IMR-90 (cell line): Measurements from ENCODE around the gene MARCKS. TPM values are rescaled to one million over a fixed set of nuclear protein-coding genes. Genes with fewer than 3 reads are reported as not detected.
A peak's percentile ranks its signal among the peaks of the same experiment; 100 is the strongest.

Source experiments
- ATAC-seq: fragments of 200-7000 bp; cut with Tn5 transposase; 2 replicates; pipeline ENCODE4 v1.9.1; 2020; ENCODE audit warnings: low read depth, mild to moderate bottlenecking, moderate library complexity
- BruUV-seq: library from RNA; stranded (reverse); fragments of 400-500 nt; replicated peaks from 2 replicates; lab custom pipeline; 2021; lab: Mats Ljungman, UMichigan
- CTCF ChIA-PET: fragments of 300-600 bp; formaldehyde crosslinking; extraction: SDS; loops from one replicate; lab custom pipeline; 2021; ENCODE audit warnings: antibody characterized with exemption; lab: Yijun Ruan, JAX
- POLR2A ChIA-PET: fragments of 300-600 bp; sonication (Branson Sonifier 250); formaldehyde crosslinking; loops from one replicate; lab custom pipeline; 2022; ENCODE audit warnings: antibody characterized with exemption; ENCODE audit not compliant: unreplicated experiment; lab: Charles Lee
- DNase-seq: peaks from one replicate; pipeline ENCODE4 v3.0.0; 2013
- H2AFZ ChIP-seq: replicated peaks from 2 replicates; pipeline ENCODE3; 2013; ENCODE audit warnings: low read length, mild to moderate bottlenecking; ENCODE audit not compliant: poor library complexity
- H2AK5ac ChIP-seq: 2 replicates; pipeline ENCODE4 v1.6.1; 2013; ENCODE audit warnings: low read depth, low read length, inconsistent platforms
- H2AK9ac ChIP-seq: replicated peaks from 2 replicates; pipeline ENCODE3; 2013; ENCODE audit warnings: mild to moderate bottlenecking, low read depth, low read length, moderate library complexity; ENCODE audit not compliant: poor library complexity
- H2BK120ac ChIP-seq: 2 replicates; pipeline ENCODE4 v1.6.1; 2013; ENCODE audit warnings: low read depth, low read length, inconsistent platforms
- H2BK15ac ChIP-seq: 3 replicates; pipeline ENCODE4 v1.6.1; 2013; ENCODE audit warnings: low read depth, low read length, inconsistent platforms
- H2BK20ac ChIP-seq: 2 replicates; pipeline ENCODE4 v1.6.1; 2013; ENCODE audit warnings: low read depth, mild to moderate bottlenecking, inconsistent platforms, low read length, moderate library complexity
- H2BK5ac ChIP-seq: 2 replicates; pipeline ENCODE4 v1.6.1; 2013; ENCODE audit warnings: mild to moderate bottlenecking, low read depth, low read length, inconsistent platforms; ENCODE audit not compliant: poor library complexity, severe bottlenecking
- H3K14ac ChIP-seq: replicated peaks from 2 replicates; pipeline ENCODE4 v1.6.1; 2013; ENCODE audit warnings: low read depth, low read length, inconsistent platforms
- H3K18ac ChIP-seq: 2 replicates; pipeline ENCODE4 v1.6.1; 2013; ENCODE audit warnings: low read depth, low read length, control low read depth
- H3K23ac ChIP-seq: 2 replicates; pipeline ENCODE4 v1.6.1; 2013; ENCODE audit warnings: low read depth, low read length, inconsistent platforms
- H3K27ac ChIP-seq: 2 replicates; pipeline ENCODE4 v1.5.1; 2013; ENCODE audit warnings: mild to moderate bottlenecking, control low read depth, low read length; ENCODE audit not compliant: insufficient read depth
- H3K27me3 ChIP-seq: 2 replicates; pipeline ENCODE4 v1.6.1; 2013; ENCODE audit warnings: low read length; ENCODE audit not compliant: control insufficient read depth, insufficient read depth
- H3K36me3 ChIP-seq: 2 replicates; pipeline ENCODE4 v1.6.1; 2013; ENCODE audit warnings: low read length, mixed read lengths; ENCODE audit not compliant: control insufficient read depth, insufficient read depth
- H3K4ac ChIP-seq: 2 replicates; pipeline ENCODE4 v1.6.1; 2013; ENCODE audit warnings: low read depth, low read length, inconsistent platforms
- H3K4me1 ChIP-seq: 2 replicates; pipeline ENCODE4 v1.6.1; 2013; ENCODE audit warnings: low read length, mixed read lengths; ENCODE audit not compliant: control insufficient read depth, insufficient read depth
- H3K4me2 ChIP-seq: 2 replicates; pipeline ENCODE4 v1.6.1; 2013; ENCODE audit warnings: low read depth, mild to moderate bottlenecking, control low read depth, low read length, moderate library complexity
- H3K4me3 ChIP-seq: 2 replicates; pipeline ENCODE4 v1.5.1; 2013; ENCODE audit warnings: low read depth, mild to moderate bottlenecking, control low read depth, low read length, moderate library complexity; ENCODE audit not compliant: insufficient read depth
- H3K56ac ChIP-seq: 2 replicates; pipeline ENCODE4 v1.6.1; 2013; ENCODE audit warnings: low read length, inconsistent platforms; ENCODE audit not compliant: insufficient read depth; ENCODE audit errors: extremely low read depth
- H3K79me1 ChIP-seq, 2 experiments: 2 replicates each; pipeline ENCODE4 v1.6.1; 2013; ENCODE audit warnings: low read length in 2 of 2, inconsistent platforms in 1 of 2, low read depth in 1 of 2
- H3K9ac ChIP-seq: 2 replicates; pipeline ENCODE4 v1.6.1; 2013; ENCODE audit warnings: low read depth, low read length, control low read depth
- H3K9me1 ChIP-seq: 2 replicates; pipeline ENCODE4 v1.6.1; 2013; ENCODE audit warnings: low read length, inconsistent platforms; ENCODE audit not compliant: insufficient read depth
- H3K9me3 ChIP-seq: 2 replicates; pipeline ENCODE4 v1.6.1; 2013; ENCODE audit warnings: low read length; ENCODE audit not compliant: control insufficient read depth, insufficient read depth
- H4K20me1 ChIP-seq: 2 replicates; pipeline ENCODE4 v1.6.1; 2013; ENCODE audit warnings: low read length, inconsistent platforms; ENCODE audit not compliant: insufficient read depth
- H4K5ac ChIP-seq: 2 replicates; pipeline ENCODE4 v1.6.1; 2013; ENCODE audit warnings: mild to moderate bottlenecking, low read depth, low read length, control low read depth
- H4K8ac ChIP-seq, 2 experiments: 2 replicates each; pipeline ENCODE4 v1.6.1; 2013; ENCODE audit warnings: low read depth in 2 of 2, low read length in 2 of 2, control low read depth in 1 of 2, inconsistent platforms in 1 of 2
- H4K91ac ChIP-seq: 2 replicates; pipeline ENCODE4 v1.6.1; 2013; ENCODE audit warnings: low read depth, low read length, inconsistent platforms; ENCODE audit not compliant: insufficient read depth
- BHLHE40 ChIP-seq: fragments of 150-350 bp; IDR thresholded peaks from 2 replicates; pipeline ENCODE4 v1.6.1; 2016; ENCODE audit warnings: mild to moderate bottlenecking, low read depth, low read length
- CHD1 ChIP-seq: IDR thresholded peaks from 2 replicates; pipeline ENCODE4 v1.6.1; 2012; ENCODE audit warnings: low read depth, low read length, improper control_type of control experiment
- MAFK ChIP-seq: IDR thresholded peaks from 2 replicates; pipeline ENCODE4 v1.6.1; 2012; ENCODE audit warnings: low read depth, low read length, improper control_type of control experiment
- MAZ ChIP-seq: IDR thresholded peaks from 2 replicates; pipeline ENCODE4 v1.6.1; 2012; ENCODE audit warnings: low read depth, mild to moderate bottlenecking, low read length, improper control_type of control experiment, moderate library complexity, borderline replicate concordance
- MXI1 ChIP-seq: IDR thresholded peaks from 2 replicates; pipeline ENCODE4 v1.6.1; 2012; ENCODE audit warnings: low read depth, mild to moderate bottlenecking, low read length, moderate library complexity, borderline replicate concordance
- NFE2L2 ChIP-seq: fragments of 150-350 bp; IDR thresholded peaks from 2 replicates; pipeline ENCODE4 v1.6.1; 2016; ENCODE audit warnings: low read depth, mild to moderate bottlenecking, low read length
- RAD21 ChIP-seq: IDR thresholded peaks from 2 replicates; pipeline ENCODE4 v1.6.1; 2012; ENCODE audit warnings: low read length, improper control_type of control experiment
- RCOR1 ChIP-seq: IDR thresholded peaks from 2 replicates; pipeline ENCODE4 v1.6.1; 2012; ENCODE audit warnings: mild to moderate bottlenecking, low read length, improper control_type of control experiment; ENCODE audit not compliant: insufficient replicate concordance
- SMC3 ChIP-seq: fragments of 150-350 bp; IDR thresholded peaks from 2 replicates; pipeline ENCODE4 v1.6.1; 2016; ENCODE audit warnings: low read depth, mild to moderate bottlenecking, antibody characterized with exemption, low read length, moderate library complexity
- WGBS, 2 experiments: methylation state at CpG; one replicate each; pipeline versions ENCODE4 v1.1.5 to v1.1.7; 2013; ENCODE audit warnings: missing lambda C conversion rate in 2 of 2; ENCODE audit not compliant: insufficient read length in 1 of 2; ENCODE audit errors: extremely low coverage in 2 of 2; 5-methylcytosine and 5-hydroxymethylcytosine counted together
- dilution Hi-C: fragments of 300-500 bp; cut with HindIII; formaldehyde crosslinking; loops from one replicate; pipeline ENCODE4 v1.14.3; 2018; ENCODE audit warnings: low sequenced_read_pairs; ENCODE audit not compliant: unreplicated experiment
- in situ Hi-C: fragments of 300-500 bp; cut with MboI; formaldehyde crosslinking; loops from 3 replicates; pipeline ENCODE4 v1.14.3; 2019; ENCODE audit warnings: low sequenced_read_pairs, inconsistent platforms, mixed read lengths
- intact Hi-C: fragments of 100-400 bp; cut with micrococcal nuclease; formaldehyde crosslinking; loops from 2 replicates; pipeline ENCODE4 v1.10.0; 2022
- polyA plus RNA-seq, 3 experiments: library from polyadenylated mRNA; depleted of rRNA; stranded (reverse); fragments of >200 nt; gene quantifications; 2 replicates each; pipeline ENCODE4 v1.2.3, GENCODE V29; 2012; ENCODE audit warnings: low replicate concordance in 1 of 3
- total RNA-seq: library from RNA; depleted of rRNA; stranded (reverse); fragments of >200 nt; gene quantifications from 2 replicates; pipeline ENCODE4 v1.2.3, GENCODE V29; 2012
- TF ChIP-seq, protein P1 (sequence below): fragments of 150-350 bp; IDR thresholded peaks from 2 replicates; pipeline ENCODE4 v1.6.1; 2016; ENCODE audit warnings: low read depth, mild to moderate bottlenecking, low read length, moderate library complexity, borderline replicate concordance
- TF ChIP-seq, protein P2 (sequence below): fragments of 150-350 bp; IDR thresholded peaks from 2 replicates; pipeline ENCODE4 v1.6.1; 2017; ENCODE audit warnings: mild to moderate bottlenecking, antibody characterized with exemption, low read length, low read depth
- TF ChIP-seq, protein P3 (sequence below): conservative IDR thresholded peaks from 2 replicates; pipeline ENCODE4 v1.5.1; 2012; ENCODE audit warnings: mild to moderate bottlenecking, low read depth, low read length, improper control_type of control experiment

The MARCKS gene
- total and polyA plus RNA-seq, 2 of the 4 experiments (the other 2 are of a cell fraction) = 34.5 to 40.7 TPM

DNA sequence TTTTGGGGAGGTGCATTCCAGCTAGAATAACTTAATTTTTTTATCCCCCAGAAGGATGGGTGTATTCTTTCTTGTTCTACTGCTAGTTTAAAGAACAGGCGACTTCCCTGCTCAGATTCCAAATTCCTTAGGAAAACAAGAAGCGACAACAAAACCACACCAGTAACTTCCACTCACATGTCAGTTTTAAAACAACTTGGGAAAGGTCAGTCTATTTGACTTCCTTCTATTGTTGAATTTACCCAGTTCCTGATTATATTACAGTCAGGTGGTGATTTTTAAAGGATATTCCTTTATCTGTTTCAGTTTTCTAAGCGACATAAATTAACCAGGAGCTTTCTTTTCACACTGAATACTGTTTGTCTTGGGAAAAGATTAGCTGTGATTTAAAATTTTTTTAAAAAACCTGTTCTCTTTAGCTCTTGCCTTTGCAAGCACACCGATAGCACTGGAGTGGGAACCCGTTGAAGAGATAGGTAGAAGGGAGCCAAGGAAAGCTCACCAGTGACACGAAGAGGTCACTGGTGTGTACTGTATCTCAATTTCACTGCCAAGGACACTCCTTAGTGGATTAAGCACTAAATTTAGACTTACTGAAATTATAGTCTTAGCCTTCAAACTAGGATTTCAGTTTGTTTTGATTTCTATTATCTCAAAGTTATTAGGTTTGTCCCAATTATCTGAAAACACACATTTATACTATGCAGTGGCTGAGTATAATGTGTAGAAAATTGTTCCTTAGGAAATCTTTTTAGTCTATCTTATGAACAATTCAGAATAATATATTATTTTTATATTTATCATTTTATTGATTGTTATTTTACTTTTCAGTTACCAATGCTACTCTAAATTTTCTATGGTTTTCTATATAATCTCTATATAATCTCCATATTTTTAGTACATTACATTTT is 22.3 kb downstream of the MARCKS start:
- in situ Hi-C loops = loop anchor here (10.0 kb wide), 1 partner anchor 1105 kb away; no protein-coding TSS in a partner anchor
- POLR2A ChIA-PET = no interaction called here

More for the DNA sequence above, 22.3 kb downstream of the MARCKS start:
- Histone ChIP-seq H3K18ac (peak overlapping the region; percentile 40; the same call in 1 of the 2 replicates), H2BK20ac (no peak overlapping the region), H3K4me3 (no peak overlapping the region), H2BK15ac (no peak overlapping the region), H3K27me3 (no peaks in the 10 kb centered on the region), H3K79me1 (no peaks in the 10 kb centered on the region), H2AK9ac (no peak overlapping the region), H3K56ac (no peak overlapping the region), H3K9me1 (peaks cover 3% of the 10 kb centered on the region; the same call in 1 of the 2 replicates), H3K27ac (no peak overlapping the region), H3K14ac (no peak overlapping the region), H4K5ac (peak overlapping the region; percentile 28; the same call in 1 of the 2 replicates), H3K4ac (no peak overlapping the region), H3K9ac (no peak overlapping the region), H3K4me1 (peaks cover 5% of the 10 kb centered on the region; the same call in 1 of the 2 replicates), H3K9me3 (no peaks in the 10 kb centered on the region), H3K23ac (no peak overlapping the region), H2AK5ac (no peak overlapping the region), H2AFZ (no peak overlapping the region), H2BK5ac (no peak overlapping the region), H2BK120ac (0 out of 2 replicates have a peak overlapping the region, but pooled peaks have one; percentile 26), H4K20me1 (no peaks in the 10 kb centered on the region), H4K91ac (no peak overlapping the region), H3K36me3 (no peaks in the 10 kb centered on the region), H3K4me2 (peak overlapping the region; percentile 41; the same call in 1 of the 2 replicates), H4K8ac (no peak overlapping the region)
- ATAC-seq (peak; percentile 96), DNase-seq (peak; percentile 83)
- CTCF ChIA-PET = interaction anchor here (0.6 to 1.3 kb wide), 16 partner anchors 9 to 1196 kb away, joined by 3 to 6 read pairs (median 3); no protein-coding TSS in a partner anchor
- no TSS peak for BruUV-seq
- no CpG with 5 or more reads among the region's 6 CpGs for WGBS, 2 experiments
- dilution Hi-C loops = no loop called here
- TF ChIP-seq RAD21 (peak; percentile 86), BHLHE40 (no peak), NFE2L2 (no peak), CHD1 (no peak), SMC3 (peak; percentile 67), MXI1 (no peak), MAZ (no peak), MAFK (no peak), RCOR1 (no peak)
- TF ChIP-seq, protein P1, sequence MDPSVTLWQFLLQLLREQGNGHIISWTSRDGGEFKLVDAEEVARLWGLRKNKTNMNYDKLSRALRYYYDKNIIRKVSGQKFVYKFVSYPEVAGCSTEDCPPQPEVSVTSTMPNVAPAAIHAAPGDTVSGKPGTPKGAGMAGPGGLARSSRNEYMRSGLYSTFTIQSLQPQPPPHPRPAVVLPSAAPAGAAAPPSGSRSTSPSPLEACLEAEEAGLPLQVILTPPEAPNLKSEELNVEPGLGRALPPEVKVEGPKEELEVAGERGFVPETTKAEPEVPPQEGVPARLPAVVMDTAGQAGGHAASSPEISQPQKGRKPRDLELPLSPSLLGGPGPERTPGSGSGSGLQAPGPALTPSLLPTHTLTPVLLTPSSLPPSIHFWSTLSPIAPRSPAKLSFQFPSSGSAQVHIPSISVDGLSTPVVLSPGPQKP = no peak
- TF ChIP-seq, protein P2, sequence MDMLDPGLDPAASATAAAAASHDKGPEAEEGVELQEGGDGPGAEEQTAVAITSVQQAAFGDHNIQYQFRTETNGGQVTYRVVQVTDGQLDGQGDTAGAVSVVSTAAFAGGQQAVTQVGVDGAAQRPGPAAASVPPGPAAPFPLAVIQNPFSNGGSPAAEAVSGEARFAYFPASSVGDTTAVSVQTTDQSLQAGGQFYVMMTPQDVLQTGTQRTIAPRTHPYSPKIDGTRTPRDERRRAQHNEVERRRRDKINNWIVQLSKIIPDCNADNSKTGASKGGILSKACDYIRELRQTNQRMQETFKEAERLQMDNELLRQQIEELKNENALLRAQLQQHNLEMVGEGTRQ = no peak
- TF ChIP-seq, protein P3, sequence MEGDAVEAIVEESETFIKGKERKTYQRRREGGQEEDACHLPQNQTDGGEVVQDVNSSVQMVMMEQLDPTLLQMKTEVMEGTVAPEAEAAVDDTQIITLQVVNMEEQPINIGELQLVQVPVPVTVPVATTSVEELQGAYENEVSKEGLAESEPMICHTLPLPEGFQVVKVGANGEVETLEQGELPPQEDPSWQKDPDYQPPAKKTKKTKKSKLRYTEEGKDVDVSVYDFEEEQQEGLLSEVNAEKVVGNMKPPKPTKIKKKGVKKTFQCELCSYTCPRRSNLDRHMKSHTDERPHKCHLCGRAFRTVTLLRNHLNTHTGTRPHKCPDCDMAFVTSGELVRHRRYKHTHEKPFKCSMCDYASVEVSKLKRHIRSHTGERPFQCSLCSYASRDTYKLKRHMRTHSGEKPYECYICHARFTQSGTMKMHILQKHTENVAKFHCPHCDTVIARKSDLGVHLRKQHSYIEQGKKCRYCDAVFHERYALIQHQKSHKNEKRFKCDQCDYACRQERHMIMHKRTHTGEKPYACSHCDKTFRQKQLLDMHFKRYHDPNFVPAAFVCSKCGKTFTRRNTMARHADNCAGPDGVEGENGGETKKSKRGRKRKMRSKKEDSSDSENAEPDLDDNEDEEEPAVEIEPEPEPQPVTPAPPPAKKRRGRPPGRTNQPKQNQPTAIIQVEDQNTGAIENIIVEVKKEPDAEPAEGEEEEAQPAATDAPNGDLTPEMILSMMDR = peak; percentile 81
- intact Hi-C loops = loop anchor here (1.0 kb wide), 1 partner anchor 1099 kb away; no protein-coding TSS in a partner anchor
